Neutrophil (primary cell): ENCODE results near the gene TTN.

ENCODE experiments used
- H3K27ac ChIP-seq: fragments of 200-600 bp; sonication (generic); 2 replicates; pipeline ENCODE4 v1.5.1; 2016; ENCODE audit warnings: mild to moderate bottlenecking, moderate library complexity
- H3K27me3 ChIP-seq: fragments of 200-600 bp; sonication (generic); 2 replicates; pipeline ENCODE4 v1.6.0; 2016; ENCODE audit warnings: mild to moderate bottlenecking
- H3K36me3 ChIP-seq: fragments of 200-600 bp; sonication (generic); 2 replicates; pipeline ENCODE4 v1.5.1; 2017
- H3K4me1 ChIP-seq, 2 experiments: fragments of 200-600 bp in 1 of 2; sonication (generic) in 1 of 2; 1 replicate in 1 of 2; 2 replicates in 1 of 2; pipeline versions ENCODE4 v1.5.1 to v1.6.1; 2013 to 2016; ENCODE audit warnings: low read depth in 1 of 2, low read length in 1 of 2, mild to moderate bottlenecking in 1 of 2, moderate library complexity in 1 of 2; ENCODE audit not compliant: control insufficient read depth in 1 of 2, insufficient read depth in 1 of 2
- H3K4me3 ChIP-seq, 2 experiments: fragments of 200-600 bp in 1 of 2; sonication (generic) in 1 of 2; 1 replicate in 1 of 2; 2 replicates in 1 of 2; pipeline ENCODE4 v1.5.1; 2013 to 2016; ENCODE audit warnings: low read depth in 1 of 2, low read length in 1 of 2, mild to moderate bottlenecking in 1 of 2, moderate library complexity in 1 of 2
- H3K9me3 ChIP-seq: fragments of 200-600 bp; sonication (generic); 2 replicates; pipeline ENCODE4 v1.5.1; 2016
- TF ChIP-seq, protein P1 (sequence below): fragments of 200-600 bp; sonication (generic); IDR thresholded peaks from 2 replicates; pipeline ENCODE4 v1.5.1; 2016; ENCODE audit warnings: antibody characterized with exemption

Gene TTN

DNA sequence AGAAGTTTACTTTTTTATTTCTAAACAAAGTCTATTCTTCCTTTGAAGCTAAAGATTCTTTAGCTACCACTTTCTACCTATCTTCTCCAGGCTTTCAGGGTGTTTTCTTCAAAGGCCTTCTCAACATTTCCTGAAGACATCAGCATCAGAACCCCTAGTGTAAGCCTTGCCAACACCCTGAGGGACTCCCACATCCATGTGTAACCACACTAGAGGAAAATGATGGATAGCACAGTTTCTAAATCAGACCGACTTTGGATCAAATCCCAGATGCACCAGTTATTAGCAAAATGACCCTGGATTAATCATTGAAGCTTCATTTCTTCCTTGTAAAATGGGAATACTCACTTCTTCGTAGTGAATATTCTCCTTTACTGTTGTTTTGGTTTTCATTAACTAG, 4.7 kb upstream of the TTN start:
- Histone ChIP-seq H3K4me1 (no peaks in the 10 kb centered on the region), H3K27ac (no peak overlapping the region), H3K9me3 (no peaks in the 10 kb centered on the region), H3K27me3 (no peaks in the 10 kb centered on the region), H3K4me3 (no peak overlapping the region), H3K36me3 (no peaks in the 10 kb centered on the region)
- TF ChIP-seq, protein P1, sequence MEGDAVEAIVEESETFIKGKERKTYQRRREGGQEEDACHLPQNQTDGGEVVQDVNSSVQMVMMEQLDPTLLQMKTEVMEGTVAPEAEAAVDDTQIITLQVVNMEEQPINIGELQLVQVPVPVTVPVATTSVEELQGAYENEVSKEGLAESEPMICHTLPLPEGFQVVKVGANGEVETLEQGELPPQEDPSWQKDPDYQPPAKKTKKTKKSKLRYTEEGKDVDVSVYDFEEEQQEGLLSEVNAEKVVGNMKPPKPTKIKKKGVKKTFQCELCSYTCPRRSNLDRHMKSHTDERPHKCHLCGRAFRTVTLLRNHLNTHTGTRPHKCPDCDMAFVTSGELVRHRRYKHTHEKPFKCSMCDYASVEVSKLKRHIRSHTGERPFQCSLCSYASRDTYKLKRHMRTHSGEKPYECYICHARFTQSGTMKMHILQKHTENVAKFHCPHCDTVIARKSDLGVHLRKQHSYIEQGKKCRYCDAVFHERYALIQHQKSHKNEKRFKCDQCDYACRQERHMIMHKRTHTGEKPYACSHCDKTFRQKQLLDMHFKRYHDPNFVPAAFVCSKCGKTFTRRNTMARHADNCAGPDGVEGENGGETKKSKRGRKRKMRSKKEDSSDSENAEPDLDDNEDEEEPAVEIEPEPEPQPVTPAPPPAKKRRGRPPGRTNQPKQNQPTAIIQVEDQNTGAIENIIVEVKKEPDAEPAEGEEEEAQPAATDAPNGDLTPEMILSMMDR = no peak

DNA sequence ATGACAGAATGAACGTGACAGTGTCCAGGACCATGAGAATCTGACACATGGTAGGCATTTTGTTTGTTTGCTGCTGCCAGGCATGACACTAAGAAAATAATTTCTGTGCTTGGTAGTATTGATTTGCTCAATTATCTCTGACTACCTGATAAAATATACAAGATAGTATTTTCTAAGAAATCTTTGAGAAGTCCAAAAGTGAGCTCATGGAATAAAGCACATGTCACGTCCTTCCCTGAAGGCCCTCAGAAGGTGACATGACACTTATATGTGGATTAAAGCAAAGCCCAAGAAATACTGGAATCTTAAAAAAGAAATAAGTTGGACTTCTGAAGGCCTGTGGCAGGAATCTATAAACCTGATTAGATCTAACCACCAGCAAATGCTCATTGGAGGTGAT, 3.8 kb upstream of the TTN start:
- TF ChIP-seq, protein P1 = no peak
- Histone ChIP-seq H3K4me1 (no peaks in the 10 kb centered on the region), H3K9me3 (no peaks in the 10 kb centered on the region), H3K27me3 (no peaks in the 10 kb centered on the region), H3K36me3 (no peaks in the 10 kb centered on the region), H3K4me3 (no peak overlapping the region), H3K27ac (no peak overlapping the region)

DNA sequence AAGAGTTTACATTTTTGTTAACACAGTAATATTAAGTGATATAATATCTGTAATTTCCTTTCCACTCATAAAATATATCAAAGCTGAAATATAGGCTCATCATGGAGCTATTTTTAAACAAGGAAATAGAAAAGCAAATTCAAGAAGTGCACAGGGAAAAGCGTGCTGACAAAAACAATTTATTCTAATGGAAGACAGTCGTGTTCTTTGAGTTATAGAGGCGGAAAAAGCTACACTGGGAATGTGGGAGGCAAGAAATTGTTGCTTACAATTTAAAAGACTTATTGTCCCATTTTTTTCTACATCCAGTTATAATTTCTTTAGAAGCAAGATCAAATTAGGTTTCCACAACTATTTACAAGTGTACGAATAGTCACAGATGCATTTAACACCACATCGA, 3.2 kb upstream of the TTN start:
- no peaks in the 10 kb centered on the region for H3K27me3 ChIP-seq
- no peak overlapping the region for H3K27ac ChIP-seq
- TF ChIP-seq, protein P1 = no peak
- H3K4me3 ChIP-seq = no peak overlapping the region
- H3K9me3 ChIP-seq = no peaks in the 10 kb centered on the region
- no peaks in the 10 kb centered on the region for H3K4me1 ChIP-seq
- H3K36me3 ChIP-seq = no peaks in the 10 kb centered on the region

DNA sequence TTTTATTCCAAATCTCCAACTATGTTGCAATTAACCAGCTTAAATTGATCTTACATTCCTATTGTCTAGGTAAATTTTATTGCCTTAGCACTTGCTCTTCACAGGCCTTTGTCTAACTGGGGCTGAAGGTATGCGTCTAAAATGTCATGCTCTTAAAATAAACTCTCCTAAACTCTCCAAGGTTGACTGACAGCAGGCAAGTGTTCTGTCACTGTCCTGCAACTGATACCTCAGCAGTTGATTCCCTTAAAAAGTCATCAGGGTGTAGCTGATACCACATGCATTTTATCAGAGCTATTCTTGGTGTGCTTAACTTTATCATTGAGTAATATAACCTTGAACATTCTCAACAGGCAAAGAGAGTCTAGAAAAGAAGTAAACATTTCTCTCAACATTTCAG, 680 bp downstream of the TTN start:
- Histone ChIP-seq H3K4me1 (no peaks in the 10 kb centered on the region), H3K27ac (no peak overlapping the region), H3K9me3 (no peaks in the 10 kb centered on the region), H3K36me3 (no peaks in the 10 kb centered on the region), H3K4me3 (no peak overlapping the region), H3K27me3 (no peaks in the 10 kb centered on the region)
- TF ChIP-seq, protein P1 = no peak

DNA sequence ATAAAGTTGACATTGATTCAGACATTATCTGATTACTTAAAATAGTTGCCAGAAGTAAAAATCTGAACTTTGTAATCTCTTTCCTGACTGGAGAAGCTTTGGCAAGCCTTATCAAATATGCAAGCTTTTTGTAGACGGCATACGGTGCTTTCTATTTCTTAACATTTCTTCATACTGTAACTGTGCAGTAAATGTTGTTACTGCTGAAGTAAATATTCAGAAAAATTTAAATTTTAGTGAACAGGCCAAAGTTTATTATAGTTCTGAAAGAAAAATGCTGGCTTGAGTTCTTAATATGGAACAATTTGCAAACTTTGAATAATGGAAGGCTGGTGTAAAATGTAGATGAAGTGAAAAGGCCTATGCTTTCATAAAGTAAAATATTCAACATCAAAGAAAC, 1.8 kb downstream of the TTN start:
- Histone ChIP-seq H3K9me3 (no peaks in the 10 kb centered on the region), H3K27ac (no peak overlapping the region), H3K27me3 (no peaks in the 10 kb centered on the region), H3K4me1 (no peaks in the 10 kb centered on the region), H3K4me3 (no peak overlapping the region), H3K36me3 (no peaks in the 10 kb centered on the region)
- TF ChIP-seq, protein P1 = no peak

DNA sequence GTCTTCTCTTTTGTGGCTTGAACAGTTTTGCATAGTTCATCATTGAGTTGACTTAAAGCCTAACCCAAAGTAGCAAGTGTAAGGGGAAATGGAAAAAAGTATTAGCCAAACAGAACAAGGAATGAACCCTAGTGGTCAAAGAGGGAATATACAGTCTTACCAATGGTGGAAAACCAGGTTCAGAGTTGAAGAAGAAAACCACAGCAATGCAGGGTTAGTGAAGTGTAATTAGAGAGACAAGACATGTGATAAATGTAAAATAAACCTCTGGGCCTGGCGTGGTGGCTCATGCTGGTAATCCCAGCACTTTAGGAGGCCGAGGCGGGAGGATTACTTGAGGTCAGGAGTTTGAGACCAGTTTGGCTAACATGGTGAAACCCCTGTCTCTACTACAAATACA, 2.4 kb downstream of the TTN start:
- Histone ChIP-seq H3K9me3 (no peaks in the 10 kb centered on the region), H3K27me3 (no peaks in the 10 kb centered on the region), H3K4me1 (no peaks in the 10 kb centered on the region), H3K27ac (no peak overlapping the region), H3K4me3 (no peak overlapping the region), H3K36me3 (no peaks in the 10 kb centered on the region)
- TF ChIP-seq, protein P1 = no peak
